Mesenchymal stem cell (in vitro differentiated cells and primary cell): Measurements from ENCODE around the gene STRN3.
A peak's percentile ranks its signal among the peaks of the same experiment; 100 is the strongest.

Experiments used
- DNase-seq: peaks from one replicate; pipeline ENCODE4 v3.0.0-alpha.2; 2013
- H2AFZ ChIP-seq: one replicate; pipeline ENCODE4 v1.6.1; 2013; ENCODE audit warnings: low read depth, mild to moderate bottlenecking, control low read depth, inconsistent platforms, low read length, moderate library complexity
- H2AK5ac ChIP-seq: 2 replicates; pipeline ENCODE4 v1.6.1; 2013; ENCODE audit warnings: low read length, moderate library complexity, mild to moderate bottlenecking, inconsistent platforms; ENCODE audit not compliant: severe bottlenecking
- H2BK120ac ChIP-seq: one replicate; pipeline ENCODE4 v1.6.1; 2013; ENCODE audit warnings: low read depth, mild to moderate bottlenecking, inconsistent platforms, low read length, moderate library complexity
- H2BK12ac ChIP-seq, 2 experiments: one replicate each; pipeline ENCODE4 v1.6.1; 2013; ENCODE audit warnings: inconsistent platforms in 2 of 2, low read length in 2 of 2, mild to moderate bottlenecking in 2 of 2, moderate library complexity in 2 of 2, control low read depth in 1 of 2
- H2BK15ac ChIP-seq: one replicate; pipeline ENCODE4 v1.6.1; 2013; ENCODE audit warnings: mild to moderate bottlenecking, low read depth, inconsistent platforms; ENCODE audit not compliant: poor library complexity, severe bottlenecking
- H2BK5ac ChIP-seq: 2 replicates; pipeline ENCODE4 v1.6.1; 2013; ENCODE audit warnings: low read depth, mild to moderate bottlenecking, low read length, control low read depth, inconsistent platforms; ENCODE audit not compliant: poor library complexity, severe bottlenecking
- H3K14ac ChIP-seq, 2 experiments: one replicate each; pipeline ENCODE4 v1.6.1; 2013; ENCODE audit warnings: inconsistent platforms in 2 of 2, low read length in 2 of 2, control low read depth in 1 of 2, mild to moderate bottlenecking in 1 of 2, moderate library complexity in 1 of 2
- H3K18ac ChIP-seq, 2 experiments: one replicate each; pipeline ENCODE4 v1.6.1; 2013; ENCODE audit warnings: inconsistent platforms in 2 of 2, low read length in 2 of 2, control low read depth in 1 of 2, low read depth in 1 of 2, mild to moderate bottlenecking in 1 of 2
- H3K23ac ChIP-seq, 2 experiments: one replicate each; pipeline ENCODE4 v1.6.1; 2013; ENCODE audit warnings: inconsistent platforms in 2 of 2, low read length in 2 of 2, mild to moderate bottlenecking in 2 of 2, moderate library complexity in 2 of 2, control low read depth in 1 of 2
- H3K27ac ChIP-seq: 2 replicates; pipeline ENCODE4 v1.5.1; 2013; ENCODE audit warnings: mild to moderate bottlenecking, moderate library complexity, low read length, control low read depth, inconsistent platforms; ENCODE audit not compliant: poor library complexity, severe bottlenecking
- H3K27me3 ChIP-seq, 2 experiments: 2 replicates each; pipeline versions ENCODE4 v1.6.1 to v1.7.0; 2013; ENCODE audit warnings: low read length in 2 of 2, mild to moderate bottlenecking in 2 of 2, moderate library complexity in 2 of 2, control low read depth in 1 of 2, inconsistent platforms in 1 of 2; ENCODE audit not compliant: control insufficient read depth in 1 of 2, insufficient read depth in 1 of 2
- H3K36me3 ChIP-seq, 2 experiments: 2 replicates each; pipeline versions ENCODE4 v1.6.1 to v1.7.0; 2013; ENCODE audit warnings: low read length in 2 of 2, control low read depth in 1 of 2, inconsistent platforms in 1 of 2, low read depth in 1 of 2, mild to moderate bottlenecking in 1 of 2; ENCODE audit not compliant: insufficient read depth in 2 of 2, control insufficient read depth in 1 of 2
- H3K4ac ChIP-seq, 2 experiments: one replicate each; pipeline ENCODE4 v1.6.1; 2013; ENCODE audit warnings: inconsistent platforms in 2 of 2, low read length in 2 of 2, mild to moderate bottlenecking in 2 of 2, moderate library complexity in 2 of 2, control low read depth in 1 of 2, low read depth in 1 of 2
- H3K4me1 ChIP-seq: 2 replicates; pipeline ENCODE4 v1.6.1; 2013; ENCODE audit warnings: low read depth, low read length, control low read depth; ENCODE audit not compliant: control insufficient read depth, insufficient read depth
- H3K4me2 ChIP-seq: 2 replicates; pipeline ENCODE4 v1.6.1; 2013; ENCODE audit warnings: low read length, mild to moderate bottlenecking, inconsistent platforms; ENCODE audit not compliant: poor library complexity, severe bottlenecking
- H3K4me3 ChIP-seq, 2 experiments: 2 replicates each; pipeline versions ENCODE4 v1.5.1 to v1.7.0; 2013; ENCODE audit warnings: low read length in 2 of 2, mild to moderate bottlenecking in 2 of 2, control low read depth in 1 of 2, low read depth in 1 of 2; ENCODE audit not compliant: insufficient read depth in 1 of 2
- H3K79me1 ChIP-seq: replicated peaks from 2 replicates; pipeline ENCODE4 v1.6.1; 2013; ENCODE audit warnings: mild to moderate bottlenecking, control low read depth, low read length, inconsistent platforms; ENCODE audit not compliant: poor library complexity, severe bottlenecking
- H3K9ac ChIP-seq: 2 replicates; pipeline ENCODE4 v1.7.0; 2013; ENCODE audit warnings: mild to moderate bottlenecking, low read length, moderate library complexity
- H3K9me3 ChIP-seq: 2 replicates; pipeline ENCODE4 v1.7.0; 2013; ENCODE audit warnings: mild to moderate bottlenecking, low read length; ENCODE audit not compliant: control insufficient read depth
- H4K8ac ChIP-seq: one replicate; pipeline ENCODE4 v1.6.1; 2013; ENCODE audit warnings: inconsistent platforms, mild to moderate bottlenecking, low read length, moderate library complexity
- H4K91ac ChIP-seq: one replicate; pipeline ENCODE4 v1.6.1; 2013; ENCODE audit warnings: mild to moderate bottlenecking, low read length, inconsistent platforms
- WGBS: methylation state at CpG from one replicate; pipeline ENCODE4 v1.1.7; 2013; ENCODE audit warnings: mixed read lengths; 5-methylcytosine and 5-hydroxymethylcytosine counted together

The STRN3 gene

DNA sequence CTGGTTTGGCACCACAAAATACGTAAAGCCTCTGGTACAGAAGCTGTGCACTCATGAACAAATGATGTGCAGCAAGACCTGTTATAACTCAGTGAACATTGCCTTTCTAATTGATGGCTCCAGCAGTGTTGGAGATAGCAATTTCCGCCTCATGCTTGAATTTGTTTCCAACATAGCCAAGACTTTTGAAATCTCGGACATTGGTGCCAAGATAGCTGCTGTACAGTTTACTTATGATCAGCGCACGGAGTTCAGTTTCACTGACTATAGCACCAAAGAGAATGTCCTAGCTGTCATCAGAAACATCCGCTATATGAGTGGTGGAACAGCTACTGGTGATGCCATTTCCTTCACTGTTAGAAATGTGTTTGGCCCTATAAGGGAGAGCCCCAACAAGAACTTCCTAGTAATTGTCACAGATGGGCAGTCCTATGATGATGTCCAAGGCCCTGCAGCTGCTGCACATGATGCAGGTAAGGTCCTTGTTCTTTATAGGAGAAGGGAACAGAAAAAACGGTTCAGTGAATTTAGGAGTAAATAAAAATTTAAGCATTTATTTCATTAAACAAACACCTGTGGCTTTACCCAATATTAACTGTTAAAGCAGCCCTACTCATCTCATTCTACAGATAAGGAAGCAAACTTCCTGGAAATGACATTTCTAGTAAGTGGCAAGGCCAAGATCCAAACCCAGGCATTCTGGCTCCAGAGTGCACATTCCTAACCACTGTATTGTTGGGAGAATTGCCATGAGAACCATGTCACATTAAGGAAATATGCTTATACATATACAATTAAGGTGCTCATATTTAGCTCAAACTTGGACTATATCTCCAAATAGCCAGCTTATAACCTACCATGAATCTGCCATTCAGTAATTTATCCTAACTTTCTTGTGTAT is 140.1 kb downstream of the STRN3 start:
- Histone ChIP-seq H3K9ac (no peak overlapping the region), H2BK12ac (no peak overlapping the region), H3K36me3 (peaks cover 3 to 21% of the 10 kb centered on the region in 2 experiments), H3K27ac (no peak overlapping the region), H2AFZ (no peak overlapping the region), H3K18ac (no peak overlapping the region), H3K79me1 (no peaks in the 10 kb centered on the region), H2BK5ac (no peak overlapping the region), H2BK15ac (no peak overlapping the region), H3K4ac (no peak overlapping the region), H4K91ac (no peak overlapping the region), H4K8ac (no peak overlapping the region), H2AK5ac (no peak overlapping the region), H3K4me2 (no peak overlapping the region), H3K23ac (no peak overlapping the region), H3K9me3 (no peaks in the 10 kb centered on the region), H2BK120ac (no peak overlapping the region), H3K4me1 (no peaks in the 10 kb centered on the region), H3K4me3 (no peak overlapping the region), H3K27me3 (no peaks in the 10 kb centered on the region), H3K14ac (no peak overlapping the region)
- DNase-seq, result no peak
- 100% methylated on average over 6 of the region's 7 CpGs for WGBS

DNA sequence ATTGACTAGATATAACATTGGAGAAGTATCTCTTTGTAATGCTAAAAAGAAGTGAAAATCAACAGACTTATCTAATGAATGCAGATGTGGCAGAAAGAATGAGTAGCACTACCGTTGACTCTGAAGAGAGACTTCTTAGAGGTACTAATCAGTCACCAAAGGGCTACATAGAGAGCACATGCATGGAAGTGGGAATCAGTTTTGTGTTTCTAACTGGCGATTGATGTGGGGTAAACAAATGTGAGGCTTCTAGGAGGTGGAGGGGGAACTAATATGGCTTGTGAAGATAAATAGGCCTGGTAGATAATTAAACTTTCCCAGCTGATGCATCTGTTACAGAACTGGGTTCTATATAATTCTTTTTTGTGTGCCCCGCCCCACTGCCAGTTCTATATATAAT is 141.3 kb downstream of the STRN3 start:
- no peak overlapping the region for H3K4ac ChIP-seq
- H4K8ac ChIP-seq, result no peak overlapping the region
- no peak overlapping the region for H3K18ac ChIP-seq
- H2AFZ ChIP-seq, result no peak overlapping the region
- H3K27ac ChIP-seq, result no peak overlapping the region
- no peak overlapping the region for H2BK15ac ChIP-seq
- H3K9ac ChIP-seq, result no peak overlapping the region
- H3K27me3 ChIP-seq, result no peaks in the 10 kb centered on the region
- H3K79me1 ChIP-seq, result no peaks in the 10 kb centered on the region
- no peak overlapping the region for H3K14ac ChIP-seq
- WGBS, result 90% methylated on average over 2 of the region's 3 CpGs
- no peaks in the 10 kb centered on the region for H3K4me1 ChIP-seq
- no peak overlapping the region for H2AK5ac ChIP-seq
- H4K91ac ChIP-seq, result no peak overlapping the region
- no peak overlapping the region for H2BK120ac ChIP-seq
- no peaks in the 10 kb centered on the region for H3K9me3 ChIP-seq
- no peak overlapping the region for H3K23ac ChIP-seq
- no peak overlapping the region for H2BK12ac ChIP-seq
- peaks cover 3 to 20% of the 10 kb centered on the region in 2 experiments for H3K36me3 ChIP-seq
- no peak overlapping the region for H3K4me2 ChIP-seq
- no peak overlapping the region for H2BK5ac ChIP-seq
- DNase-seq, result no peak
- no peak overlapping the region for H3K4me3 ChIP-seq

DNA sequence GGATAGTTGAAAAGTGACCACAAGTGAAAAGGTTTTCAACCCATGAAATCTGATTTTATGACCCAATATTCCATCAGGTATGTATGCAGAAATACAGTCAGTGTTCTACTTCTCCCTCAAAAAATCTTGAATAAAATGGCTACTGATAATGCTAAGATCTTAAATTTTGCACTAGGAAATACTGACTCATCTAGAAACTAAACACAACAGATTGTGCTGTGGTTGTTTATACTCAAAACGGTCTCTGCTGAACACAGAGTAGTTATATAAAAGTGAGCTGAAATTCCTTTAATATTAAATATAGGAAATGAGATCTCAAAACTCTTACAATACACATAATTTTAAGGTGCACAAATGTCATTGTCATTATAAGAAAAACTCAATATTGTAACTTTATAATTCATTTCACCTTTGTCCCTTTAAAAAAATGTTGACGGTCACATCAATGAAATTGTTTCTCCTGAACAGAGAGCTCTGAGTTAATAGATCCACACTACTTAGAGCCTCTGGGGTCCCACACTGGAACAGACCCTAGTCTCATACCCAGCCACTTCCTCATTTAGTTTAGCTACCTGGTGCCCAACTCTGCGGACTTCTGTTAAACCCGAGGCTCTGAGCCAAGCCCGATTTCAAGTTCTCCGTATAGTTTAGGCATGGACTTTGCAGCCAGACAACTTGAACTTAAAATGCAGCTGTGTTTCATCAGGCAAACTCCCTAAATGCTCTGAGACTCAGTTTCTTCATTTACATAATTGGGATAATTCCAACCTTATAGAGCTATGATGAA is 142.5 kb downstream of the STRN3 start:
- H2BK15ac ChIP-seq, result no peak overlapping the region
- H3K4me2 ChIP-seq, result no peak overlapping the region
- H2AK5ac ChIP-seq, result no peak overlapping the region
- H3K36me3 ChIP-seq, result peaks cover 3 to 8% of the 10 kb centered on the region in 2 experiments
- no peaks in the 10 kb centered on the region for H3K79me1 ChIP-seq
- H2BK120ac ChIP-seq, result no peak overlapping the region
- no peak overlapping the region for H3K4ac ChIP-seq
- H3K9me3 ChIP-seq, result no peaks in the 10 kb centered on the region
- DNase-seq, result peak; percentile 52
- no peak overlapping the region for H4K91ac ChIP-seq
- WGBS, result 96% methylated on average over 5 of the region's 6 CpGs
- H4K8ac ChIP-seq, result no peak overlapping the region
- H2BK5ac ChIP-seq, result no peak overlapping the region
- no peaks in the 10 kb centered on the region for H3K27me3 ChIP-seq
- no peak overlapping the region for H3K4me3 ChIP-seq
- no peak overlapping the region for H3K18ac ChIP-seq
- H2AFZ ChIP-seq, result no peak overlapping the region
- no peak overlapping the region for H3K9ac ChIP-seq
- H3K23ac ChIP-seq, result no peak overlapping the region
- H3K14ac ChIP-seq, result no peak overlapping the region
- H3K27ac ChIP-seq, result no peak overlapping the region
- no peak overlapping the region for H2BK12ac ChIP-seq
- H3K4me1 ChIP-seq, result no peaks in the 10 kb centered on the region

DNA sequence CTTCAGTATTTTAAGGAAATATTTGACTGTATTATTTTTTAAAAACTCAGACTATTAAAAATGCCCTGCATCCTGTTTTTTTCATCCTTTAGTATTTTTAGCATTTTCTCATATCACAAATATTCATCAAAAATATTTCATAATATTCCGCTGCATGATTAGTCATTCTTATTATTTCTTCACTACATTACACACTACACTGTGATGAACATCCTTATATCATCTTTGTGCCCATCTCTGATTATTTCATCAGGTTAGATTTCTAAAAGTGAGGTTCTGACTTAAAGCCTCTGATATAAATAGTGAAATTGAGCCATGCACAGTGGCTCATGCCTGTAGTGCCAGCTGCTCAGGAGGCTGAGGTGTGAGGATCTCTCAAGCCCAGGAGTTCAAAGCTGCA is 143.7 kb downstream of the STRN3 start:
- Histone ChIP-seq H3K4ac (no peak overlapping the region), H3K4me2 (no peak overlapping the region), H3K27me3 (peaks cover 1 to 2% of the 10 kb centered on the region in 2 experiments), H3K9me3 (no peaks in the 10 kb centered on the region), H3K4me3 (no peak overlapping the region), H4K91ac (no peak overlapping the region), H3K14ac (no peak overlapping the region), H3K4me1 (no peaks in the 10 kb centered on the region), H3K23ac (no peak overlapping the region), H2AK5ac (no peak overlapping the region), H3K18ac (no peak overlapping the region), H3K36me3 (peaks cover 0 to 8% of the 10 kb centered on the region in 2 experiments), H3K79me1 (no peaks in the 10 kb centered on the region), H4K8ac (no peak overlapping the region), H2AFZ (no peak overlapping the region), H2BK15ac (no peak overlapping the region), H3K9ac (no peak overlapping the region), H2BK12ac (no peak overlapping the region), H2BK120ac (no peak overlapping the region), H3K27ac (no peak overlapping the region), H2BK5ac (no peak overlapping the region)
- no peak for DNase-seq
- 44% methylated on average over 1 of the region's 1 CpG for WGBS
